Mammary epithelial cell (primary cell): ENCODE measurements around the gene PALD1.

Experiments
- EZH2 ChIP-seq: IDR thresholded peaks from 2 replicates; pipeline ENCODE4 v1.6.1; 2012; ENCODE audit warnings: low read length, inconsistent platforms, borderline replicate concordance
- TF ChIP-seq, protein P1 (sequence below), 2 donors: IDR thresholded peaks in 1 of 2; conservative IDR thresholded peaks in 1 of 2; 2 replicates each; pipeline ENCODE4 v1.5.1; 2011 to 2012; ENCODE audit warnings: inconsistent platforms in 2 of 2, low read length in 2 of 2, mild to moderate bottlenecking in 2 of 2, control low read depth in 1 of 2, low read depth in 1 of 2; ENCODE audit not compliant: insufficient read depth in 1 of 2; ENCODE audit errors: extremely low read depth in 1 of 2

DNA sequence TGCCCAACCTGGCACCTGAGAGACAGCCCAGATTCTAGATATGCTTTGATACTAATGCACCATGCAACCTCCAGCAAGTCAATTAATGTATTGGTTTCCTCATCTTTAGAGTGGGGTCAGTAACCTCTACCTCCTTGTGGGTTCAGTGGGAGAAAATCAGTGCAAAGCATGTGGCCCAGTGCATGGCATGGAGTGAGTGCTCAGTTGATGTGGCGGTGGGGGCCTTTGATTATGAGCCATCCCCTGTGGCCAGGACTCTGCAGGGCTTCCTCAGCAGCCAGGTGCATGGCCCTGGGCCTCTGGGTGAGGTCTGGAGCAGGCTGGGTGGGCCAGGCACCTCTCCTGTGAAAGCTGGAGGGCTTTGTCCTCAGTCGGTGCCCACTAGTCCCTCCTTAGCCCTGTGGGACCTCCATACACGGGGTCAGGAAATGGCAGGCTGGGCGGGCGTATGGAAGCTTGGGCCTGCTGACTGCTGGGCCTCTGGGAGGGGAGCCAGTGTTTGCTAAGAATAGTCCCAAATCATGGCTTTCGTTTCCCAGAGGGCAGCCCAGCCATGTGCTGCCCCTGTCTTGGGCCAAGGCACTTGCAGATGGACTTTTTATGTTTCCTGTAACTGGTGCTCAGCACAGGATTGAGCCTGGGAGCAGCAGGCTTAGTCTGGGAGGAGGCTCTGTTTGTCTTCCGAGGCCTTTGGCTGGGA, 3.4 kb downstream of the PALD1 start:
- TF ChIP-seq, protein P1, sequence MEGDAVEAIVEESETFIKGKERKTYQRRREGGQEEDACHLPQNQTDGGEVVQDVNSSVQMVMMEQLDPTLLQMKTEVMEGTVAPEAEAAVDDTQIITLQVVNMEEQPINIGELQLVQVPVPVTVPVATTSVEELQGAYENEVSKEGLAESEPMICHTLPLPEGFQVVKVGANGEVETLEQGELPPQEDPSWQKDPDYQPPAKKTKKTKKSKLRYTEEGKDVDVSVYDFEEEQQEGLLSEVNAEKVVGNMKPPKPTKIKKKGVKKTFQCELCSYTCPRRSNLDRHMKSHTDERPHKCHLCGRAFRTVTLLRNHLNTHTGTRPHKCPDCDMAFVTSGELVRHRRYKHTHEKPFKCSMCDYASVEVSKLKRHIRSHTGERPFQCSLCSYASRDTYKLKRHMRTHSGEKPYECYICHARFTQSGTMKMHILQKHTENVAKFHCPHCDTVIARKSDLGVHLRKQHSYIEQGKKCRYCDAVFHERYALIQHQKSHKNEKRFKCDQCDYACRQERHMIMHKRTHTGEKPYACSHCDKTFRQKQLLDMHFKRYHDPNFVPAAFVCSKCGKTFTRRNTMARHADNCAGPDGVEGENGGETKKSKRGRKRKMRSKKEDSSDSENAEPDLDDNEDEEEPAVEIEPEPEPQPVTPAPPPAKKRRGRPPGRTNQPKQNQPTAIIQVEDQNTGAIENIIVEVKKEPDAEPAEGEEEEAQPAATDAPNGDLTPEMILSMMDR (conservative IDR thresholded peaks at IDR 0.05 in 1 of 2, IDR thresholded peaks at IDR 0.05 in 1 of 2; ENCODE audit: extremely low read depth in 1 of 2, insufficient read depth in 1 of 2, low read depth in 1 of 2, low read length in 2 of 2): no peak
- TF ChIP-seq EZH2: no peak
